K562 (cell line): ENCODE data around the gene ANOS1. TPM values are rescaled to one million over a fixed set of nuclear protein-coding genes. Genes with fewer than 3 reads are reported as not detected.

Experiments
- ATAC-seq: fragments of 200-7000 bp; cut with Tn5 transposase; 3 replicates; pipeline ENCODE4 v1.9.1; 2020; ENCODE audit warnings: moderate library complexity
- BruUV-seq: library from RNA; stranded (reverse); fragments of 400-500 nt; replicated peaks from 2 replicates; lab custom pipeline; 2021; lab: Mats Ljungman, UMichigan
- CTCF ChIA-PET: fragments of 300-600 bp; formaldehyde crosslinking; extraction: SDS; loops from one replicate; lab custom pipeline; 2021; ENCODE audit warnings: low intra/inter-chr PET ratio; lab: Yijun Ruan, JAX
- POLR2A ChIA-PET: fragments of 300-600, 350-650 bp; sonication (Branson Sonifier 250); formaldehyde crosslinking; extraction: SDS; loops from one replicate; lab custom pipeline; 2021; ENCODE audit warnings: antibody characterized with exemption, inconsistent platforms; lab: Yijun Ruan, JAX
- DNase-seq, 4 experiments: peaks; one replicate each; pipeline versions ENCODE4 v3.0.0 to v3.0.0-alpha.2; 2011 to 2018; ENCODE audit warnings: low spot score in 3 of 4, mixed read lengths in 3 of 4; ENCODE audit errors: extremely low read depth in 1 of 4
- FAIRE-seq: peaks from 2 replicates; lab custom pipeline; 2011; peaks lifted over from hg19 to GRCh38; lab: Jason Lieb, UNC
- H2AFZ ChIP-seq: 2 replicates; pipeline ENCODE4 v1.6.0; 2011; ENCODE audit warnings: low read depth, low read length, control low read depth, inconsistent platforms
- H3K27ac ChIP-seq: fragments of 200-600 bp; 3 replicates; pipeline ENCODE4 v1.8.0; 2011; ENCODE audit warnings: low read depth, mild to moderate bottlenecking, control low read depth, inconsistent platforms, low read length, moderate library complexity, mixed read lengths; ENCODE audit errors: extremely low read depth
- H3K27me3 ChIP-seq, 2 experiments: fragments of 300-600 bp in 1 of 2; 2 replicates in 1 of 2; 3 replicates in 1 of 2; pipeline versions ENCODE4 v1.6.0 to v1.8.0; 2011; ENCODE audit warnings: inconsistent platforms in 2 of 2, low read length in 2 of 2, mild to moderate bottlenecking in 1 of 2, mixed read lengths in 1 of 2, moderate library complexity in 1 of 2; ENCODE audit not compliant: control insufficient read depth in 2 of 2, insufficient read depth in 2 of 2
- H3K36me3 ChIP-seq: fragments of 300-600 bp; 3 replicates; pipeline ENCODE4 v1.8.0; 2011; ENCODE audit warnings: mild to moderate bottlenecking, low read length, inconsistent platforms; ENCODE audit not compliant: control insufficient read depth, insufficient read depth
- H3K4me1 ChIP-seq, 2 experiments: fragments of 200-600 bp in 1 of 2; replicated peaks in 1 of 2; 2 replicates in 1 of 2; 3 replicates in 1 of 2; pipeline versions ENCODE4 v1.5.1 to v1.8.0; 2011; ENCODE audit warnings: inconsistent platforms in 2 of 2, low read length in 2 of 2, mild to moderate bottlenecking in 1 of 2, mixed read lengths in 1 of 2, moderate library complexity in 1 of 2; ENCODE audit not compliant: control insufficient read depth in 2 of 2, insufficient read depth in 2 of 2
- H3K4me2 ChIP-seq: 2 replicates; pipeline ENCODE4 v1.6.1; 2011; ENCODE audit warnings: low read length, control low read depth, inconsistent platforms, mixed read lengths; ENCODE audit not compliant: insufficient read depth
- H3K4me3 ChIP-seq: fragments of 200-600 bp; sonication (generic), shearing (Covaris generic); 2 replicates; pipeline ENCODE4 v1.5.1; 2016; ENCODE audit warnings: control low read depth, inconsistent platforms
- H3K79me2 ChIP-seq: fragments of 200-600 bp; 3 replicates; pipeline ENCODE4 v1.8.0; 2011; ENCODE audit warnings: low read length, inconsistent platforms; ENCODE audit not compliant: control insufficient read depth, insufficient read depth
- H3K9ac ChIP-seq, 2 experiments: 2 replicates each; pipeline versions ENCODE4 v1.6.0 to v1.6.1; 2011; ENCODE audit warnings: low read depth in 2 of 2, low read length in 2 of 2, control low read depth in 1 of 2, inconsistent platforms in 1 of 2, mild to moderate bottlenecking in 1 of 2, mixed read lengths in 1 of 2; ENCODE audit not compliant: insufficient read depth in 1 of 2
- H3K9me1 ChIP-seq: one replicate; pipeline ENCODE4 v1.6.0; 2011; ENCODE audit warnings: inconsistent platforms, mild to moderate bottlenecking, low read length, moderate library complexity; ENCODE audit not compliant: control insufficient read depth, insufficient read depth
- H3K9me3 ChIP-seq: replicated peaks from 2 replicates; pipeline ENCODE4 v1.5.1; 2011; ENCODE audit warnings: low read depth, low read length, inconsistent platforms; ENCODE audit not compliant: control insufficient read depth, insufficient read depth
- H4K20me1 ChIP-seq: replicated peaks from 2 replicates; pipeline ENCODE4 v1.6.1; 2011; ENCODE audit warnings: low read length, inconsistent platforms, mixed read lengths; ENCODE audit not compliant: control insufficient read depth, insufficient read depth
- ELK3 ChIP-seq: fragments of 450-650 bp; formaldehyde crosslinking; IDR thresholded peaks from 2 replicates; pipeline ENCODE4 v1.4.0; 2020; ENCODE audit warnings: mild to moderate bottlenecking
- HCFC1 ChIP-seq: IDR thresholded peaks from 2 replicates; pipeline ENCODE4 v1.6.1; 2012; ENCODE audit warnings: low read depth, low read length, improper control_type of control experiment
- HOXB6 ChIP-seq: fragments of 250-450 bp; sonication (Bioruptor Pico); IDR thresholded peaks from 2 replicates; pipeline ENCODE4 v1.5.1; 2022; ENCODE audit warnings: mild to moderate bottlenecking, borderline replicate concordance
- POLR2A ChIP-seq: fragments of 450-650 bp; conservative IDR thresholded peaks from 2 replicates; pipeline ENCODE4 v1.6.1; 2016
- SAFB ChIP-seq: fragments of 200-400 bp; formaldehyde crosslinking; IDR thresholded peaks from 2 replicates; pipeline ENCODE4 v1.6.1; 2017; ENCODE audit warnings: low read depth, low read length, borderline replicate concordance
- TOE1 ChIP-seq, 2 experiments: fragments of 450-650 bp in 1 of 2; sonication (generic) in 1 of 2; formaldehyde crosslinking in 1 of 2; IDR thresholded peaks; 2 replicates each; pipeline versions ENCODE4 v1.7.1 to v1.8.0; 2016 to 2022; ENCODE audit warnings: borderline replicate concordance in 2 of 2, mild to moderate bottlenecking in 2 of 2, antibody characterized with exemption in 1 of 2, inconsistent platforms in 1 of 2, low read depth in 1 of 2, missing genetic modification reagents in 1 of 2, moderate library complexity in 1 of 2
- ZBTB9 ChIP-seq: fragments of 450-650 bp; formaldehyde crosslinking; IDR thresholded peaks from 2 replicates; pipeline ENCODE4 v1.4.0; 2020; ENCODE audit warnings: mild to moderate bottlenecking, moderate library complexity
- ZNF277 ChIP-seq: fragments of 250-450 bp; sonication (Bioruptor Pico); IDR thresholded peaks from 2 replicates; pipeline ENCODE4 v1.8.0; 2022; ENCODE audit warnings: inconsistent platforms, mild to moderate bottlenecking, moderate library complexity, borderline replicate concordance
- ZNF583 ChIP-seq: fragments of 250-450 bp; sonication (Bioruptor Pico); IDR thresholded peaks from 2 replicates; pipeline ENCODE4 v1.4.0; 2020
- WGBS: fragments of 100-300 bp; shearing (Covaris generic); methylation state at CpG from one replicate; pipeline ENCODE4 v1.1.6; 2016; ENCODE audit warnings: low coverage, mixed read lengths; ENCODE audit not compliant: insufficient coverage; ENCODE audit errors: missing lambda C conversion rate; 5-methylcytosine and 5-hydroxymethylcytosine counted together
- in situ Hi-C: fragments of 300-500 bp; cut with MboI; formaldehyde crosslinking; loops from 4 replicates; pipeline ENCODE4 v1.15.0; 2018; ENCODE audit warnings: inconsistent platforms, mixed read lengths
- intact Hi-C: fragments of 100-400 bp; cut with micrococcal nuclease; formaldehyde crosslinking; loops from 2 replicates; pipeline ENCODE4 v1.14.2; 2022
- polyA plus RNA-seq, 8 experiments: library from polyadenylated mRNA; depleted of rRNA in 4 of 8; stranded (reverse) in 5 of 8; unstranded in 3 of 8; fragments of >200 nt; fragmentation: Nextera tagmentation in 2 of 8; fragmentation: Illumina TruSeq in 1 of 8; extraction: Ambion mirVana in 2 of 8; extraction: Trizol in 1 of 8; gene quantifications; 2 replicates each; pipeline versions ENCODE4 v1.2.1 to v1.2.3, GENCODE V29; 2011 to 2014; ENCODE audit warnings: inconsistent platforms in 1 of 8, missing spikeins in 1 of 8
- total RNA-seq, 7 experiments: library from RNA; depleted of rRNA in 6 of 7; stranded (reverse); fragments of >200 nt in 6 of 7; fragmentation: Illumina TruSeq in 2 of 7; extraction: Trizol in 2 of 7; gene quantifications; 2 replicates each; pipeline versions ENCODE4 v1.2.1 to v1.2.3, GENCODE V29; 2011 to 2021; ENCODE audit warnings: low replicate concordance in 1 of 7
- TF ChIP-seq, protein P1 (sequence below): fragments of 250-450 bp; sonication (Bioruptor Pico); IDR thresholded peaks from 2 replicates; pipeline ENCODE4 v1.4.0; 2020

The ANOS1 gene
- total and polyA plus RNA-seq, 9 of the 15 experiments (the other 6 are each of a cell fraction or from before 2014, with no cell fraction given), result 0.04 TPM; not detected in 8

DNA sequence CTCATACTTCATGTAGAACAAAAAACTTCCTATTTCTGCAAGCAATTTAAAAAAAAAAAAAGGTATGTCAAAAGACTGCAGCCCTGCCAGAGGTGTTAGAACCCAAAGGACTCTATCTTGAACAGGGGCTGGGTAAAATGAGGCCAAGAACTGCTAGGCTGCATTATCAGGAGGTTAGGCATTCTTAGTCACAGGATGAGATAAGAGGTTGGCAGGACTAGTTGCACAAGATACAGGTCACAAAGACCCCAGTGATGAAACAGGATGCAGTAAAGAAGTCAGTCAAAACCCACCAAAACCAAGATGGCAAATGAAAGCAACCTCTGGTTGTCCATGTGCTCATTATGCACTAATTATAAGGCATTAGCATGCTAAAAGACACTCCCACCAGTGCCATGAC, 104.1 kb downstream of the ANOS1 start:
- Histone ChIP-seq H3K27ac (no peak overlapping the region), H3K9me3 (no peaks in the 10 kb centered on the region), H3K4me2 (no peak overlapping the region), H3K36me3 (no peaks in the 10 kb centered on the region), H3K9me1 (no peaks in the 10 kb centered on the region), H3K79me2 (no peaks in the 10 kb centered on the region), H3K9ac (no peak overlapping the region), H2AFZ (no peak overlapping the region), H4K20me1 (no peaks in the 10 kb centered on the region), H3K4me3 (no peak overlapping the region), H3K4me1 (no peaks in the 10 kb centered on the region), H3K27me3 (no peaks in the 10 kb centered on the region)
- intact Hi-C loops, result no loop called here
- BruUV-seq, result no TSS peak
- ChIA-PET POLR2A (no interaction called here), CTCF (no interaction called here)
- no peak for DNase-seq
- no peak for FAIRE-seq
- TF ChIP-seq, protein P1, sequence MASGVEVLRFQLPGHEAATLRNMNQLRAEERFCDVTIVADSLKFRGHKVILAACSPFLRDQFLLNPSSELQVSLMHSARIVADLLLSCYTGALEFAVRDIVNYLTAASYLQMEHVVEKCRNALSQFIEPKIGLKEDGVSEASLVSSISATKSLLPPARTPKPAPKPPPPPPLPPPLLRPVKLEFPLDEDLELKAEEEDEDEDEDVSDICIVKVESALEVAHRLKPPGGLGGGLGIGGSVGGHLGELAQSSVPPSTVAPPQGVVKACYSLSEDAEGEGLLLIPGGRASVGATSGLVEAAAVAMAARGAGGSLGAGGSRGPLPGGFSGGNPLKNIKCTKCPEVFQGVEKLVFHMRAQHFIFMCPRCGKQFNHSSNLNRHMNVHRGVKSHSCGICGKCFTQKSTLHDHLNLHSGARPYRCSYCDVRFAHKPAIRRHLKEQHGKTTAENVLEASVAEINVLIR (CRISPR knock-in tag), result no peak
- TF ChIP-seq ZNF583 (CRISPR knock-in tag) (no peak), ZNF277 (CRISPR knock-in tag) (no peak)
- ATAC-seq, result no peak
- in situ Hi-C loops, result no loop called here

DNA sequence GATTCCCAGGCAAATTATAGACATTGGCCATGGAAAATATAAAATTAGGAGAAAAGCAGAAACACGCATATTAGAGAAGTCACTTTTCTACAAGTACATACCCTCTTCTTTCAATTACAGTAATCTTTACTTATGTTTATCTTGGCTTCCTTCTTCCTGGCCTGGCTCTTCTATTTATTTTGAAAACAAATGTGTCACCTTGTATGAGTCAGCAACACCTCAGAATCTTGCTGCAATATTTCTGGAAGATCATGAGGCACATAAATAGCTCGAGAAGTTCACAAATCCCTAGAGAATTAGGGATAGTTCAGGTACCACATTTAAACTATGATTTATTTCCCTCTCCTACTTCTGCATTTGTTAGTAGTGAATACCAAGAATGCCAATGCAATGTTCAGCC, 124.6 kb downstream of the ANOS1 start:
- no peak overlapping the region for H3K4me2 ChIP-seq
- no peak for FAIRE-seq
- BruUV-seq, result no TSS peak
- ChIA-PET POLR2A (no interaction called here), CTCF (no interaction called here)
- H3K79me2 ChIP-seq, result no peaks in the 10 kb centered on the region
- no peak overlapping the region for H3K4me3 ChIP-seq
- no peaks in the 10 kb centered on the region for H4K20me1 ChIP-seq
- H3K4me1 ChIP-seq, result no peaks in the 10 kb centered on the region
- in situ Hi-C loops, result no loop called here
- TF ChIP-seq ZBTB9, result no peak
- no peak for TF ChIP-seq TOE1 (IDR thresholded peaks at IDR 0.05; ENCODE audit: borderline replicate concordance)
- TF ChIP-seq TOE1 (CRISPR knock-in tag; IDR thresholded peaks at IDR 0.05; ENCODE audit: borderline replicate concordance, low read depth), result no peak
- no peak for TF ChIP-seq ELK3
- TF ChIP-seq SAFB, result no peak
- no peak for TF ChIP-seq HCFC1
- TF ChIP-seq HOXB6 (CRISPR knock-in tag), result no peak
- no peak for TF ChIP-seq POLR2A
- no peak overlapping the region for H2AFZ ChIP-seq
- H3K36me3 ChIP-seq, result no peaks in the 10 kb centered on the region
- ATAC-seq, result no peak
- no peak overlapping the region for H3K9ac ChIP-seq
- no peak overlapping the region for H3K27ac ChIP-seq
- DNase-seq, result no peak
- 4% methylated on average over 2 of the region's 2 CpGs for WGBS
- intact Hi-C loops, result no loop called here
- H3K27me3 ChIP-seq, result no peaks in the 10 kb centered on the region
- H3K9me1 ChIP-seq, result no peaks in the 10 kb centered on the region
- H3K9me3 ChIP-seq, result no peaks in the 10 kb centered on the region
